GM19395 (cell line): ENCODE results near the gene FOXQ1.
"Not testable (repeated sequence)": the region's sequence is repeated elsewhere in the genome, so short reads cannot be mapped to it uniquely, and the experiment has no call there.

Experiments used
- ATAC-seq: cut with Tn5 transposase; IDR thresholded peaks from one replicate; pipeline ENCODE4 v1.9.1; 2021; ENCODE audit warnings: mild to moderate bottlenecking, moderate library complexity; ENCODE audit not compliant: unreplicated experiment

FOXQ1 gene

GRCh38 chr6:1318584-1318983 lies 6.7 kb downstream of the FOXQ1 start:
- not testable (repeated sequence) for ATAC-seq

GRCh38 chr6:1321738-1322137 lies 9.8 kb downstream of the FOXQ1 start:
- ATAC-seq = no peak

- ATAC-seq = no peak
Observed at GRCh38 chr6:1322156-1322555, 10.3 kb downstream of the FOXQ1 start.

- no peak for ATAC-seq
Observed at GRCh38 chr6:1322696-1323219, 10.9 kb downstream of the FOXQ1 start.

GRCh38 chr6:1324936-1325335 lies 13.0 kb downstream of the FOXQ1 start:
- no peak for ATAC-seq

- ATAC-seq = no peak
Observed at GRCh38 chr6:1325461-1326309, 13.8 kb downstream of the FOXQ1 start.

GRCh38 chr6:1326535-1327121 lies 14.7 kb downstream of the FOXQ1 start:
- no peak for ATAC-seq

- no peak for ATAC-seq
Observed at GRCh38 chr6:1327630-1328029, 15.7 kb downstream of the FOXQ1 start.

- no peak for ATAC-seq
Observed at GRCh38 chr6:1328129-1328800, 16.4 kb downstream of the FOXQ1 start.

GRCh38 chr6:1329708-1330107 lies 17.8 kb downstream of the FOXQ1 start:
- ATAC-seq = no peak

- ATAC-seq = no peak
Observed at GRCh38 chr6:1334684-1335083, 22.8 kb downstream of the FOXQ1 start.

- no peak for ATAC-seq
Observed at GRCh38 chr6:1335367-1336037, 23.6 kb downstream of the FOXQ1 start.

- ATAC-seq = no peak
Observed at GRCh38 chr6:1336246-1336843, 24.4 kb downstream of the FOXQ1 start.

GRCh38 chr6:1337791-1338190 lies 25.9 kb downstream of the FOXQ1 start:
- ATAC-seq = no peak

GRCh38 chr6:1346101-1346500 lies 34.2 kb downstream of the FOXQ1 start:
- ATAC-seq = no peak

- no peak for ATAC-seq
Observed at GRCh38 chr6:1346558-1347091, 34.7 kb downstream of the FOXQ1 start.

- no peak for ATAC-seq
Observed at GRCh38 chr6:1347161-1347560, 35.3 kb downstream of the FOXQ1 start.

- no peak for ATAC-seq
Observed at GRCh38 chr6:1348675-1349074, 36.8 kb downstream of the FOXQ1 start.

GRCh38 chr6:1349655-1350054 lies 37.8 kb downstream of the FOXQ1 start:
- no peak for ATAC-seq

- no peak for ATAC-seq
Observed at GRCh38 chr6:1351381-1352008, 39.6 kb downstream of the FOXQ1 start.
